Right lung (tissue), 10 donors: ENCODE results near the gene TMEM45A. TPM values are rescaled to one million over a fixed set of nuclear protein-coding genes. Genes with fewer than 3 reads are reported as not detected.
A peak's percentile ranks its signal among the peaks of the same experiment; 100 is the strongest.
"Not testable (repeated sequence)": the region's sequence is repeated elsewhere in the genome, so short reads cannot be mapped to it uniquely, and the experiment has no call there.

ENCODE experiments used
- DNase-seq, 2 donors: peaks; one replicate each; pipeline ENCODE4 v3.0.0-alpha.2; 2013
- long read RNA-seq, 8 donors: transcript quantifications; one replicate each; lab custom pipeline, GENCODE V29; 2026
- polyA plus RNA-seq, 5 donors: library from polyadenylated mRNA; unstranded; fragments of 120-200 nt; gene quantifications; one replicate each; pipeline versions ENCODE4 v1.2.1 to v1.2.3, GENCODE V29; 2013; ENCODE audit warnings: inconsistent platforms in 1 of 5, low replicate concordance in 1 of 5; ENCODE audit not compliant: insufficient read length in 5 of 5, insufficient read depth in 1 of 5

TMEM45A gene, protein sequence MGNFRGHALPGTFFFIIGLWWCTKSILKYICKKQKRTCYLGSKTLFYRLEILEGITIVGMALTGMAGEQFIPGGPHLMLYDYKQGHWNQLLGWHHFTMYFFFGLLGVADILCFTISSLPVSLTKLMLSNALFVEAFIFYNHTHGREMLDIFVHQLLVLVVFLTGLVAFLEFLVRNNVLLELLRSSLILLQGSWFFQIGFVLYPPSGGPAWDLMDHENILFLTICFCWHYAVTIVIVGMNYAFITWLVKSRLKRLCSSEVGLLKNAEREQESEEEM
- polyA plus RNA-seq = 10 to 100 TPM; 39.0 to 54.8 (median 46.3) TPM
- long read RNA-seq, donor 1, transcript TMEM45A-201 (6 exons, 1,567 nt) = major isoform, 19 of 31 reads
- long read RNA-seq, donor 1, partial matches to known transcripts = 11 of 31 reads
- long read RNA-seq, donor 1, other reads (novel, unspliced or antisense) = 0 of 31 reads
- long read RNA-seq, donor 2, transcript TMEM45A-201 (6 exons, 1,567 nt) = major isoform, 9 of 20 reads
- long read RNA-seq, donor 2, partial matches to known transcripts = 5 of 20 reads
- long read RNA-seq, donor 2, other reads (novel, unspliced or antisense) = 6 of 20 reads
- long read RNA-seq, donor 3, transcript TMEM45A-201 (6 exons, 1,567 nt) = major isoform, 7 of 16 reads
- long read RNA-seq, donor 3, partial matches to known transcripts = 8 of 16 reads
- long read RNA-seq, donor 3, other reads (novel, unspliced or antisense) = 0 of 16 reads
- long read RNA-seq, donor 4, transcript TMEM45A-201 (6 exons, 1,567 nt) = major isoform, 8 of 19 reads
- long read RNA-seq, donor 4, partial matches to known transcripts = 11 of 19 reads
- long read RNA-seq, donor 4, other reads (novel, unspliced or antisense) = 0 of 19 reads
- long read RNA-seq, donor 5, transcript TMEM45A-201 (6 exons, 1,567 nt) = major isoform, 10 of 21 reads
- long read RNA-seq, donor 5, partial matches to known transcripts = 6 of 21 reads
- long read RNA-seq, donor 5, other reads (novel, unspliced or antisense) = 5 of 21 reads
- long read RNA-seq, donor 6, transcript TMEM45A-201 (6 exons, 1,567 nt) = major isoform, 14 of 49 reads
- long read RNA-seq, donor 6, partial matches to known transcripts = 29 of 49 reads
- long read RNA-seq, donor 6, other reads (novel, unspliced or antisense) = 5 of 49 reads
- long read RNA-seq, donor 7, transcript TMEM45A-201 (6 exons, 1,567 nt) = major isoform, 7 of 15 reads
- long read RNA-seq, donor 7, partial matches to known transcripts = 8 of 15 reads
- long read RNA-seq, donor 7, other reads (novel, unspliced or antisense) = 0 of 15 reads
- long read RNA-seq, donor 8, partial matches to known transcripts = 10 of 11 reads
- long read RNA-seq, donor 8, other reads (novel, unspliced or antisense) = 0 of 11 reads

DNA sequence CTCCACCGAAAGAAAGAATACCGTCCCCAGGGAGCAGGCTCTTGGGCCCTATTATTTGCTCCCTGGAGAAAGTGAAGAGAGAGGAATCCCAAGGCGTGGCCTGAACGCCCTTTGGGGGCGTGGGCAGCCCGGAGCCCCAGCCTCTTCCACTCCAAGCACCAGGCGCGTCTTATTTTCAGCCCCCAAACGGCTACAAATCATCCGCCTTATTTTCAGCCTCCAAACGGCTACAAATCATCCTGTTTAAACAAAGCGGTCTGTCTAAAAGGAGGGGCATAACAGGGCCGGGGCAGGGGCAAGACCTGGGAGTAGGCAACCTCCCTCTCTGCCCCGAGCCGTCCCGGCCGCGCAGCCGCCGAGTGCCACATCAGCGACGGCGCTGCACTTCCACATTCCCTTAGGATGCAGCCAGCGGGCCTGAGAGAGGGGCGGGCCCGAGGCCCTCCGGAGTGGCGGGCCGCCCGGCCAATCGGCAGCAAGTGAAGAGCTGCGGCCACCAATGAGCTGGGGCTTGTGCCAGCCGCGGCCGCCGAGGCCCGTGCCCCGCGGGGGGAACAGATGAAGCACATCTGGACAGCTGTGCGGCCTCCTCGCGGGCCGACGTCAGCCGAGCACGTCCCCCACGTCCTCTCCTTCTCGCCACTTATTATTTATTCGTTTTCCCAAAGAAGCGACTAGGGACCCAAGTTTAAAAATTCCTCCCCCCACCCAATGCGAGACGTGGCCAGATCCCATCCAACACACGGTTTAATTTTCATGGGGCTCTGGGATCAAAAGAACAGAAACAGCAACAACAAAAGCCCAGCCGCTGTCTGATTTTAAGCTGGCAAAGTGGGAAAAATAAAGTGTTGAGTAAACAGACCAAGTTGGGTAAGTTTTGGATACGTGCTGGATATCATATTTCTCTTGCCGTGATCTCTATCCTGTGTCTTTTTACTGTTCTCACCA, at the start of gene TMEM45A:
Gene TMEM45A (plus strand): TSS at position 561 of the 948 bp plus-strand sequence. CDS start 62,593 bp downstream, outside the sequence.
- DNase-seq = peak; percentile 95 to 96

GRCh38 chr3:100443690-100444089, 48.7 kb upstream of the TMEM45A start:
- no peak for DNase-seq

DNA sequence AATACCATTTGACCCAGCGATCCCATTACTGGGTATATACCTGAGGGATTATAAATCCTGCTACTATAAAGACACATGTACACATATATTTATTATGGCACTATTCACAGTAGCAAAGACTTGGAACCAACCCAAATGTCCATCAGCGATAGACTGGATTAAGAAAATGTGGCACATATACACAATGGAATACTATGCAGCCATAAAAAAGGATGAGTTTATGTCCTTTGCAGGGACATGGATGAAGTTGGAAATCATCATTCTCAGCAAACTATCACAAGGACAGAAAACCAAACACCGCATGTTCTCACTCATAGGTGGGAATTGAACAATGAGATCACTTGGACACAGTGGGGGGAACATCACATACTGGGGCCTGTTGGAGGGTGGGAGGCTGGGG, 45.4 kb upstream of the TMEM45A start:
- DNase-seq = not testable (repeated sequence)

- no peak for DNase-seq
Observed at GRCh38 chr3:100448079-100448478, 44.3 kb upstream of the TMEM45A start.

DNA sequence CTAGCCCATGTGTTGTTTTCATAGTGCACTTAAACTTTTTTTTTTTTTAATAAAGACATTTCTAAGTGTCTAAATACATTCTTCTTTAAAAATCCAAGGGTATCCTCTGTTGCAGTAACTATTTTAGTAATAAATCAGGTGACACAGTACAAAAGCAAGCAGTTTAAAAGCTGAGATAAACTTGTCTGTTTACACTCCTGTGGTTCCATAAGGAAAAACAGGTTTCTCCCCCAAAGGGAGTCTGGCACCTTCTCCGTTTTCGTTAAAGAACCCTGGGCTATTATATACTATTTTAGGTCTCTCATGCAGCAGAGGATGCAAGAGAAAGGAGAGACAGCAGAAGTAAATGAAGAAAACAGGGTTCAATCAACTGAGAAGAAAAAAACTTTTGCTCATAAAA, 43.2 kb upstream of the TMEM45A start:
- DNase-seq = no peak

DNA sequence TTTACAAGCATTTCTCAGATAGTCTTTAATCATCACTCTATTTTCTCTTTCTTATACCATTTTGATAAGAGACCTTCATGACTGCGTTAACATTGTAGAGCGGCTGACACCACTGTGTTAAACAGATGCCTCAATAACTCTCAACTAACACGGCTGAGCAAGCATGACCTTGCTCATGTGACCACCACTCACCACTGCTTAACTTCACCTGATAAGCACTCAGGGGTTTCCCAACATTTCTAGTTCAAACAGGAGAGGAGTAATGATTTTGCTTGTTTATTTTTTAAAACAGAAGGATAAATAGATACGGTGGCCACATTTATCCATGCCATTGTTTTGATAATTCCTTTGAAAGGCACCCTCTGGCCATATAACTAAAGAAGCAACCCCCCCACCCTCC, 37.7 kb upstream of the TMEM45A start:
- DNase-seq = no peak

DNA sequence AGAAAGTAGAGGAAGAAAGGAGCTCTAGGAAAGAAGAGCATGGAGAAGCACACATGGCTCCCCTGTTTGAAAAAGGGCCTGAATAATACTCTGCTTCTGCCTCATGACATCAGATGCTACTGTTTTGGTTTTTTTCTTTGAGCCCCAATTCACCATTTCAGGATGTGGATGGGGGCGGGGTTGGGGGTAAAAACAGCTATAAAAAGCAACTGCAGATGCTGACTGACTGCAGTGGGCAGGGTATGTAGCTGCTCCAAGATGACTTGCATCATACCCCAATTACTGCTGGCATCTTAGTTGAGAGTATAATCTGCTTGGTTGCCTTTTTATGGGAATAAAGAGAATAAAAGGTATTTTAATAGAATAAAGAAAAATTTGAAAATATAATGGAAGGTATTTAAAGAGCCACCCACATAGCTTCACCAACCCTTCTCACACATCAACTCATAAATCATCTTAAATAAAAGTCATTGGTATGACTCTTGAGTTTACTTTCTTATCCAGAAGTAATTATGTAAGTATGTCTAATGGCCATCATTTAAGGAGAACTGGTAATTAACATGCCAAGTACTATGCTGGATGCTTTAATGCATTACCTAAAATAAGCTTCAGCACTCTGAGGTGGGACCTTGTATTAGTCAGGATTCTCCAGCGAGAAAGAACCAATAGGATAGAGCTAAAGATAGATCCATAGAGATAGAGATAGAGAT, 36.4 kb upstream of the TMEM45A start:
- no peak for DNase-seq

- DNase-seq = no peak
Observed at GRCh38 chr3:100456745-100457144, 35.7 kb upstream of the TMEM45A start.

GRCh38 chr3:100457811-100458210, 34.6 kb upstream of the TMEM45A start:
- DNase-seq = no peak

- no peak for DNase-seq
Observed at GRCh38 chr3:100458814-100459213, 33.6 kb upstream of the TMEM45A start.

GRCh38 chr3:100463002-100463401, 29.4 kb upstream of the TMEM45A start:
- DNase-seq = peak; percentile 18 to 42

DNA sequence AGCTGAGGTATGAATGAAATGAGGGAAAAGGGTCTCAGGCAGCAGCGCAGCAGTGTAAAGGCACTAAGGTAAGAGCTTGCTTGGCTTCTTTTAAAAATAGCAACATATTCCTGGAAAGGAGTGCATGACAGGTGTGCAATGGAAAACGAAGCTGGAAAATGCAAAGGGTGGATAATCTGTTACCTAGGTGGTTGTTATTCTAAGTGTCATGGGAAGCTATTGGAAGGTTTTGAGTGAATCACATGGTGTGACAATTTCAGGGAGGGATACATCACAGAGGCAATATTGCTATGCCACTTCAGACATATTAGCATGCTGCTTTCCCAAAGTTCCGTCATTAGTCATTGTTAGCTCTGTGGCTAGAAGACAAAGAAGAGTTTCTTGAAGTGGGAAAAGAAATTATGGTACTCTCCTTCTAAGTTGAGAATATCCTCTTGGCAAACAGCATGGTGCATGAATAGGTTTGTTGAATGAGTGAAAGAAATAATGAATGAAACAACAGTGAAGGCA, 28.7 kb upstream of the TMEM45A start:
- no peak for DNase-seq

DNA sequence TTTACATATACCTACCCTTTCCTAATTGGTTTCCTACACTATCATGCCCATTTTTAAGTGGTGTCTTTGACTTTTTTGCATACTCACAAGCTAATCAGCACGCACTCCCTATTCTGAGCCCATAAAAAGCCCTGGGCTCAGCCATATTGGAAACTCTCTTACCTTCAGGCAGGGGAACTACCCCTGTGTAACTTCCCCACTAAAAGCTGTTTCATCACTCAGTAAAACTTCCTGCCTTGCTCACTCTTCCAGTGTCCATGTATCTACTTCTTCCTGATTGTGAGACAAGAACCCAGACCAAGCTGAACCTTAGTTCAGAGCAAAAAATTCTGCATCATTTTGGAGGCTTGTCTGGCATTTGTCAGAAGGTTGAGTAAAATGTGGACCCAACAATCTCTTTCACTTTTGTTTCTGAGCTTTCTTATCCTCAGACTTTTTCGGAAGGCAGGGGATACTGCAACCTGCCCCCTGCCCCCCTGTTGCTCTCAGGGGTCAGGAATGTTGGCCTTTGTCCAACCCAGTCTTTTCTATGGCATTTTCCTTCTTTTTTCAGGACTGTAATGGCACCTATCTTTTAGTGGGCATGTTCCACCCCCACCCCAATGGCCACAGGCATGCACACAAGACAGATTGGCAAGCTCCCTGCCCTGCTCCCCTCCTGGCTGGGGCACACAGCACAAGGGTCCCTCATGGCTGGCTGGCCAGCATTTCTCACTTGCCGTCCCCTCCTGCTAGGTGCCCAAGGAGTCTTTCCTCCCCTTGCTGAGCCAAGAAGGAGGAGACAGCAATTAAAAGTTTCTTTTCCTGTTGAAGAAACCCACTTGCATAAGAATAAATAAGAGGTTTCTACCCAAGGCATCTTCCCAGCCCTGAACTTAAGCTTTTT, 26.3 kb upstream of the TMEM45A start:
- no peak for DNase-seq

DNA sequence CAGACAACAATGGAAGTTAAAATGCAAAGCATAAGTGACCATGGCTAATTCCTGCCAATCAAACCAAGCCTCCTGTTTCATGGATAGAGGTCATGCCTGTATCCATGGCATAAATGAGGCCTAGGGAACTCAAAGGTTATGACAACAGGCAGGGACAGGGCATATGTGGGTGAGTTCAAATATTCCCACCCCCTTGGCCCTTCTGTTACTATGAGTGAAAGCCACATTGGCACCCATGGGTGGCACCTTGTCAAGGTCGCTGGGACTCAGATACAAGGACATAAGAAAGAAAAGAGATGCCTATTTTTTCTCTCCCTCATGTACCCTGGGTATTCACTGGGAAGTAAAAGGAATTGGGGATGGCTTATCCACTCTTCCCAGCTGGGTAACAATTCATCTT, 25.3 kb upstream of the TMEM45A start:
- DNase-seq = no peak

DNA sequence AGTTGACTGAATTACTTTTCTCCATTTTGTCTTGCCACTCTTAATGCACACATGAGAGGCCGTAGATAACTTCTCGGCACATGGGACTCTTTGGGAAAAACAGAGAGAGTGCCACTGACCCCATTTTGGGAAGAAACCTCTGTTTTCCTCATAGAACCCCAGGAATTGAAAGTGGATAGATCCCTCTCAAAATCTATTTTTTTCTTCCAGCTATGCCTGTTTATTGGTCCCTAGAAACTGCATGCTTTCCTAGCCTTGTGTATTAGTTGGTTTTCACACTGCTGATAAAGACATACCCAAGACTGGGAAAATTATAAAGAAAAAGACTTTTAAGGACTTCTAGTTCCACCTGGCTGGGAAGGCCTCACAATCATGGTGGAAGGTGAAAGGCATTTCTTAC, 23.7 kb upstream of the TMEM45A start:
- no peak for DNase-seq

DNA sequence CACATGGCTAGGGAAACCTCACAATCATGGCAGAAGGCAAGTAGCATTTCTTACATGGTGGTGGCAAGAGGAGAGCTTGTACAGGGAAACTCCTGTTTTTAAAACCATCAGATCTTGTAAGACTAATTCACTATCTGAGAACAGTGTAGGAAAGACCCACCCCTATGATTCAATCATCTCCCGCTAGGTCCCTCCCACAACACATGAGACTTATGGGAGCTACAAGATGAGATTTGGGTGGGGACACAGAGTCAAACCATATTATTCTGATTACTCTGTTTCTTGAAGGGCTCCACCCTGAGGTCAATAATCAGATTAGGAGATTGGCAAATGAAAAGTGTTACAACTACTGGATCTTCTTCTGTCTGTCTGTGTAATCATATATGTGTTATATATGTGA, 21.5 kb upstream of the TMEM45A start:
- no peak for DNase-seq

DNA sequence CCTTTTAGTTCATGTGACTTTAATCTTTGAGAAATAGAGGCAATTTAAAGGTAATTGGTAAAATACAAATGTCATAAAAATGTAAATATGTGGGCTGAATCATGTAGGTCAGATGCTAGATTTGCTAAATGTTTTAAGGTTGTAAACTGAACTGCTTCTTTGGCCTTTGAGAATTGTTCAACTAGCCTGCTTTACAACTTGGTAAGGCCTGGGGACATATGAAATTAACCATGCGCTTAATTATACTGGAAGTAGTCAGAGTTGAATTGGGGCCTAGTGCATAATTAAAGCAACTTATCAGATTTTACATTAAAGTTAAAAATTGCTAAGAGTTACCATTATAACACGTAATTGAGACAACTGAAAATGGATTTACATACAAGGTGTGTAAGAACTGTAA, 21.0 kb upstream of the TMEM45A start:
- no peak for DNase-seq

DNA sequence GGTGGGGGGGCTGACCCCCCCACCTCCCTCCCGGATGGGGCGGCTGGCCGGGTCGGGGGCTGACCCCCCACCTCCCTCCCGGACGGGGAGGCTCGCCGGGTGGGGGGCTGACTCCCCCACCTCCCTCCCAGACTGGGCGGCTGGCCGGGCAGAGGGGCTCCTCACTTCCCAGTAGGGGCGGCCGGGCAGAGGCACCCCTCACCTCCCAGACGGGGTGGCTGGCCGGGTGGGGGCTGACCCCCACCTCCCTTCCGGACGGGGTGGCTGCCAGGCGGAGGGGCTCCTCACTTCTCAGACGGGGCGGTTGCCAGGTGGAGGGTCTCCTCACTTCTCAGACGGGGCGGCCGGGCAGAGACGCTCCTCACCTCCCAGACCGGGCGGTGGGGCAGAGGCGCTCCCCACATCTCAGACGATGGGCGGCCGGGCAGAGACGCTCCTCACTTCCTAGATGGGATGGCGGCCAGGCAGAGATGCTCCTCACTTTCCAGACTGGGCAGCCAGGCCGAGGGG, 14.5 kb upstream of the TMEM45A start:
- not testable (repeated sequence) for DNase-seq
